ENCODE measurements around the gene CCDC124. TPM values are rescaled to one million over a fixed set of nuclear protein-coding genes. Genes with fewer than 3 reads are reported as not detected.

The CCDC124 gene, protein sequence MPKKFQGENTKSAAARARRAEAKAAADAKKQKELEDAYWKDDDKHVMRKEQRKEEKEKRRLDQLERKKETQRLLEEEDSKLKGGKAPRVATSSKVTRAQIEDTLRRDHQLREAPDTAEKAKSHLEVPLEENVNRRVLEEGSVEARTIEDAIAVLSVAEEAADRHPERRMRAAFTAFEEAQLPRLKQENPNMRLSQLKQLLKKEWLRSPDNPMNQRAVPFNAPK
- 103 and 111 TPM in 2 replicates for total RNA-seq

DNA sequence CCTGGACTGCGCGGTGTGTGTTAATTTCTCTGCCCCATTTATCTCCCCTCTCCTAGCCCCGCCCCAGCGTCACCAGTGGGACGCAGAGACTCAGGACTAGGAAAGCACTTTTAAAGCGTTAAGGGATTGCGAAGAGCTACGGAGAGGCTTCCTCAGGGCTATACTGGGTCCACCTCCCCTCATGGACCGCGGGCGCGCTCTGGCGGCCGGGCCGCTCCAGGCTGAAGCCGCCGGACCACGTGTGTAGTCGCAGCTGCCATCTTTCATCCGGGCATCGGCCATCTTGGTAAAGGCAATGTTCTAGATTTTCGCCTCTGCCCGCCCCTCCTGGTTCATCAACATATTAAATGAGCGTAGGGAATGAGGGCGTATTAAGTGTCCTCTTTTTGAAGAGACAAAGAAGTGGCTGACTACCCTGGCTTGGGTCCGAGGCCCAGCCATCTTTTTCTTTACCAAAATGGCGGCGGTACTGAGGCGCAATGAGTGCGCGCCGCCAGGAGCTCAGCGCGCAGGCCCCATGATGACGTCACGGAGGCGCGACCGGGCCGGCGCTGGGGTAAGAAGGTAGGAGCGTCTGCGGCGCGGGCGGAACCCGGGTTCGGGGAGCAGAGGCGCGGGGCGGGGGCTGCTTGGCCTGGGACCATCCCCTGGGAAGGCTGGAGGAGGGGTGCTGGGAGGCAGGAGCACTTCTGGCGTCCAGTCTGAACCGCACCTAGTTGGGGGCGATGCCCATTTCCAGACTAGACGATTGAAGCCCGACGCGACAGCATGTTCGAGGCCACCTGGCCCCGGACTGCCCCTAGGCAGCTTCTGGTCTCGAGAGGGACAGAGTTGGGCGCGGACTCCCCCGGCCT, at the start of gene CCDC124:
CCDC124 (plus strand) TSS at position 531 of the 854 bp plus-strand sequence. CDS start 3,406 bp downstream, outside the sequence.

DNA sequence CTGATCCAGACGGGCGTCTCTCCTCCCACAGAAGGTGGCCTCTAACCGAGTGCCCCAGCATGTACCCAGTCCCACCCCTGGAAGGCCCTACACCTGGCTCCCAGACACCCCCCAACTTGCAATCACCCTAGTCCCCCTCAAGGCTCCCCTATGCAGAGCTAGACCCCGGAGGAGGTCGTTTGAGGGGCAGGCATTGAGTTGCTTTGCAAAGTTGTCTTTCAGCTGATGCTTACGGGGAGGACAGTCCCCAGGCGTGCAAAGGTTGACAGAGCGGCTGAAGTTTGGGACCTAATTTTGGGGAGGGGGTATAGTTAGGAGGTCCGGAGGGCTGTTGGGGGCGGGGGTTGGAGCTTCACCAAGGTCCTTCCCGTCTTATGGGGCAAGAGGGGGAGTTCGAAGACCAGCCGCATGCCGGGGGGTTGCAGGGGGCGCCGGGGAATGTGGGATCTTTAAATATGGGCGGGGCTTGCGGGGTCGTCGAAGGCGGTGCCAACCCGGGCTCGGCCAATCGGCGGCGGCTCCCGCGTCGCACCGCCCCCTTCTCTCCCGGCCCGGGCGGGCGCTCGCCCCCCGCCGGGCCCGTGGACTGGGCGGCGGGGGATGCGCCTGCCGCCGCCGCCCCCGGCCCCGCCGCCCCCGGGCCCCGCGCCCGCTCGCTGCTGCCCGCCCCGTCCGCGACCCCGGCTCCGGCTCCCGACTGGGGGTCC, 33.9 kb downstream of the CCDC124 start, which contains the start of gene KCNN1:
KCNN1 (plus strand) TSS at position 558 of the 707 bp plus-strand sequence. CDS start 6,782 bp downstream, outside the sequence.

Other genes with a start within 250 kb of the CCDC124 start
- gene UNC13A, start 244.7 kb upstream of the CCDC124 start, total RNA-seq = not detected in 2 replicates
- gene MAP1S, start 213.5 kb upstream of the CCDC124 start, total RNA-seq = 23.2 and 60.5 TPM in 2 replicates
- gene FCHO1, start 181.5 kb upstream of the CCDC124 start, total RNA-seq = 0.86 and 2.1 TPM in 2 replicates
- not detected in 2 replicates for gene B3GNT3, start 137.9 kb upstream of the CCDC124 start, total RNA-seq
- not detected in 2 replicates for gene INSL3, start 111.5 kb upstream of the CCDC124 start, total RNA-seq
- 5.5 and 6.2 TPM in 2 replicates for gene JAK3, start 85.0 kb upstream of the CCDC124 start, total RNA-seq
- gene RPL18A, start 73.1 kb upstream of the CCDC124 start, total RNA-seq = 1,276 and 1,475 TPM in 2 replicates
- not detected in 2 replicates for gene SLC5A5, start 61.1 kb upstream of the CCDC124 start, total RNA-seq
- gene KCNN1, start 34.1 kb downstream of the CCDC124 start, total RNA-seq = not detected in 2 replicates
- gene ARRDC2, start 75.2 kb downstream of the CCDC124 start, total RNA-seq = 8.3 and 14.7 TPM in 2 replicates
- 0.18 TPM in 1 of 2 replicates, not detected in the other for gene IL12RB1, start 153.9 kb downstream of the CCDC124 start, total RNA-seq
- gene MAST3, start 164.8 kb downstream of the CCDC124 start, total RNA-seq = 4.3 and 7.2 TPM in 2 replicates
- 13.8 and 19.1 TPM in 2 replicates for gene PIK3R2, start 220.1 kb downstream of the CCDC124 start, total RNA-seq
- gene IFI30, start 240.8 kb downstream of the CCDC124 start, total RNA-seq = not detected in 2 replicates